HL-60 (cell line): ENCODE measurements around the gene MMAB.

Experiments used
- CTCF ChIP-seq: IDR thresholded peaks from one replicate; pipeline ENCODE4 v1.5.1; 2011; ENCODE audit warnings: low read length, control low read depth, inconsistent platforms; ENCODE audit not compliant: insufficient read depth
- GABPA ChIP-seq: IDR thresholded peaks from 2 replicates; pipeline ENCODE4 v1.6.1; 2012; ENCODE audit warnings: low read depth
- POLR2AphosphoS5 ChIP-seq: IDR thresholded peaks from 2 replicates; pipeline ENCODE4 v1.6.1; 2012; ENCODE audit warnings: low read depth
- REST ChIP-seq: IDR thresholded peaks from 2 replicates; pipeline ENCODE4 v1.6.1; 2012; ENCODE audit warnings: low read depth; ENCODE audit not compliant: insufficient replicate concordance

- TF ChIP-seq CTCF (no peak), GABPA (no peak), REST (no peak), POLR2AphosphoS5 (no peak)
These were observed 55.7 kb downstream of the MMAB start for GRCh38 chr12:109517619-109518018.
